ENCODE measurements around the gene UGGT2. TPM values are rescaled to one million over a fixed set of nuclear protein-coding genes. Genes with fewer than 3 reads are reported as not detected.
"Not testable (repeated sequence)": the region's sequence is repeated elsewhere in the genome, so short reads cannot be mapped to it uniquely, and the experiment has no call there.

Gene UGGT2
- total RNA-seq, 1 donor from 2014 or later: 0.56 TPM

- Mint-ChIP-seq H3K4me3 (no peak overlapping the region), H3K36me3 (ENCODE audit: low read depth) (peaks cover 36% of the 10 kb centered on the region), H3K27ac (no peak overlapping the region), H3K9me3 (peaks cover 4% of the 10 kb centered on the region), H3K27me3 (no peaks in the 10 kb centered on the region), H3K4me1 (no peaks in the 10 kb centered on the region)
- intact Hi-C loops (cut with micrococcal nuclease): no loop called here
- no peak for DNase-seq
Measured at GRCh38 chr13:95783747-95784146, 269.5 kb downstream of the UGGT2 start.

GRCh38 chr13:95781940-95782339 lies 271.3 kb downstream of the UGGT2 start:
- H3K27ac Mint-ChIP-seq; H3K4me1 Mint-ChIP-seq; H3K9me3 Mint-ChIP-seq; H3K4me3 Mint-ChIP-seq; H3K27me3 Mint-ChIP-seq; intact Hi-C loops (cut with micrococcal nuclease); DNase-seq: not testable (repeated sequence)
- peaks cover 22% of the 10 kb centered on the region for H3K36me3 Mint-ChIP-seq (ENCODE audit: low read depth)

DNA sequence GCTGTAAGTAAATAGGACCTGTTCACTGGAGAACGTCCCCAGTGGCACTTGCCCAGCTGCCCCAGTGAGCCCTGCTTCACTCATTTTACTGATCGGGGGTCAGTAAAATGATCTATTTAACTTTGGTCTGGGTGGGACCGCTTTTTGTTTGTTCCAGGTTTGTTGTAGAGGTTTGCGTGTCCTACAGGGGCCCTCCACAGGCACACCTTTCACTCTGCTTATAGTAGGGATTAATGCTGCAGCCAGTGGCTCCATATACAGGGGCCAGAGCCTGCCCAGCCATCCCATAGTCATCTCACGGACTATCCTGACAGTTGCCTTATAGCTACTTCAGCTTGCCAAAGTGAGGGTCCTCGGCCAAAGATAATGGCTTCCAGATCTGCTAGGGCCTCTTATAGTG lies 272.2 kb downstream of the UGGT2 start:
- no peak for DNase-seq
- Mint-ChIP-seq H3K4me1 (no peaks in the 10 kb centered on the region), H3K27ac (no peak overlapping the region), H3K9me3 (peaks cover 4% of the 10 kb centered on the region), H3K4me3 (no peak overlapping the region), H3K36me3 (ENCODE audit: low read depth) (peaks cover 18% of the 10 kb centered on the region), H3K27me3 (no peaks in the 10 kb centered on the region)
- intact Hi-C loops (cut with micrococcal nuclease): no loop called here

DNA sequence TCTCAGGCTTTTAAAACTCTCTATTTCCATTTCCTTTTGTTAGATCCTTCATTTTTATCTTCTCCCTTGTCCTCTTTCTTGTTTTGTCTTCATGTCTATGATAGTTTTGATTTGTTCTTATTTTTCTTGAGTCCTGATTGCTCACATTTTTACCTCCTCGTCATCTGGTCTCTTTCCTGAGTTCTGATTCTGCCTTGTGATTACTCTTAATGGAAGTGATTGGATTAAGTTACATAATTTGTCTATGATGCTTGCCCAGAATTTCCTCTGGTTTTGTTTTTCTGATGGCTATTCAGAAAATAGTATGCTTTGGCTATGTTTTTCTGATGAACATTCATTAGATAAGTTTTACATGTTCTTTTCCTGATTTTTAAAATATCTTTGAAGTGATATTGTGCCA lies 273.7 kb downstream of the UGGT2 start:
- no peaks in the 10 kb centered on the region for H3K27me3 Mint-ChIP-seq
- intact Hi-C loops (cut with micrococcal nuclease): loop anchor here (10.0 kb wide), 1 partner anchor 105 kb away; the partner anchor contains the start of gene DNAJC3
- H3K4me3 Mint-ChIP-seq: no peak overlapping the region
- H3K4me1 Mint-ChIP-seq: no peaks in the 10 kb centered on the region
- no peak overlapping the region for H3K27ac Mint-ChIP-seq
- peaks cover 4% of the 10 kb centered on the region for H3K9me3 Mint-ChIP-seq
- no peak for DNase-seq
- H3K36me3 Mint-ChIP-seq (ENCODE audit: low read depth): peaks cover 21% of the 10 kb centered on the region

DNA sequence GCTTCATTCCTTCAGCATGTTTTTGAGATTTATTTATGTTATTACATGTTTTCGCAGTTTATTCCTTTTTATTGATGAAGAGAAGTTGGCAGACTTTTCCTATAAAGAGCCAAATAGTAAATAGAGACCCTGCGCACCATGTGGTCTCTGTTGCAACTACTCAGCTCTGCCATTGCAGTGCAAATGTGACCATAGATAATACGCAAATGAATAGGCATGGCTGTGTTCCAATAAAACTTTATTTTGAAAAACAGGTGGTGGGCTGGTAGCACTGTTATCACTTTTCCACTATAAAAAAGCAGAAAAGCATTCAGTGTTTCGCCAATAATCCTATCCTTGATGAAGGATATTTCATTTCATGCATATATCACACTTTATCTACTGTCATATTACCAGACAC lies 281.3 kb downstream of the UGGT2 start:
- H3K27me3 Mint-ChIP-seq: no peaks in the 10 kb centered on the region
- no peak overlapping the region for H3K27ac Mint-ChIP-seq
- peaks cover 25% of the 10 kb centered on the region for H3K36me3 Mint-ChIP-seq (ENCODE audit: low read depth)
- no peak overlapping the region for H3K4me3 Mint-ChIP-seq
- no peak for DNase-seq
- intact Hi-C loops (cut with micrococcal nuclease): loop anchor here (10.0 kb wide), 1 partner anchor 97 kb away; the partner anchor contains the start of gene DNAJC3
- H3K4me1 Mint-ChIP-seq: peaks cover 9% of the 10 kb centered on the region
- no peaks in the 10 kb centered on the region for H3K9me3 Mint-ChIP-seq

- no peak for DNase-seq
- H3K4me3 Mint-ChIP-seq: no peak overlapping the region
- H3K27ac Mint-ChIP-seq: no peak overlapping the region
- no peaks in the 10 kb centered on the region for H3K27me3 Mint-ChIP-seq
- no peaks in the 10 kb centered on the region for H3K9me3 Mint-ChIP-seq
- intact Hi-C loops (cut with micrococcal nuclease): no loop called here
- H3K4me1 Mint-ChIP-seq: no peaks in the 10 kb centered on the region
- peaks cover 30% of the 10 kb centered on the region for H3K36me3 Mint-ChIP-seq (ENCODE audit: low read depth)
Measured at GRCh38 chr13:95763601-95764000, 289.6 kb downstream of the UGGT2 start.

- intact Hi-C loops (cut with micrococcal nuclease); H3K4me1 Mint-ChIP-seq; H3K27ac Mint-ChIP-seq; H3K9me3 Mint-ChIP-seq; H3K27me3 Mint-ChIP-seq; H3K4me3 Mint-ChIP-seq; DNase-seq: not testable (repeated sequence)
- peaks cover 28% of the 10 kb centered on the region for H3K36me3 Mint-ChIP-seq (ENCODE audit: low read depth)
Measured at GRCh38 chr13:95762626-95763025, 290.6 kb downstream of the UGGT2 start.

DNA sequence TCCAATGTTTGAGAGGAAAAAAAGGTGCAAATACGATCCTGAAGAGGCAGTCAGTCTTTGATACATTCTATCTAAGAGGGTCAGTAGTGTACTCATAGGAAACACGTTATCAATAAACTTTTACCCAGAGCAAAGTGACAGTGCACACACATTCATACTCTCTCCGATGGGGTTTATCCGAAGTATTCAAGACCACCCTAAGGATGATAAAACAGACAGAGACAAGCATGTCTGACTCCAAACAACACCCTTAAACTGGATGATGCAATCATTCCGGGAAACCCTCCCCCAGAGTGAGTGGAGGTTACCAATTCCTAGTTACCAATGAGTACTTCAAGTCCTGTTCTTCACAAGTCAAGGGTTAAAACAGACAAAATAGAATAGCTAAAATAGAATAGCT lies 297.1 kb downstream of the UGGT2 start:
- no peak for DNase-seq
- H3K27me3 Mint-ChIP-seq: no peaks in the 10 kb centered on the region
- peaks cover 5% of the 10 kb centered on the region for H3K9me3 Mint-ChIP-seq
- H3K4me1 Mint-ChIP-seq: no peaks in the 10 kb centered on the region
- peaks cover 8% of the 10 kb centered on the region for H3K36me3 Mint-ChIP-seq (ENCODE audit: low read depth)
- no peak overlapping the region for H3K27ac Mint-ChIP-seq
- no peak overlapping the region for H3K4me3 Mint-ChIP-seq
- intact Hi-C loops (cut with micrococcal nuclease): no loop called here

GRCh38 chr13:95754069-95754468 lies 299.1 kb downstream of the UGGT2 start:
- no peak for DNase-seq
- H3K27ac Mint-ChIP-seq: no peak overlapping the region
- H3K4me1 Mint-ChIP-seq: no peaks in the 10 kb centered on the region
- peaks cover 5% of the 10 kb centered on the region for H3K9me3 Mint-ChIP-seq
- peaks cover 9% of the 10 kb centered on the region for H3K36me3 Mint-ChIP-seq (ENCODE audit: low read depth)
- H3K27me3 Mint-ChIP-seq: no peaks in the 10 kb centered on the region
- intact Hi-C loops (cut with micrococcal nuclease): no loop called here
- H3K4me3 Mint-ChIP-seq: no peak overlapping the region

DNA sequence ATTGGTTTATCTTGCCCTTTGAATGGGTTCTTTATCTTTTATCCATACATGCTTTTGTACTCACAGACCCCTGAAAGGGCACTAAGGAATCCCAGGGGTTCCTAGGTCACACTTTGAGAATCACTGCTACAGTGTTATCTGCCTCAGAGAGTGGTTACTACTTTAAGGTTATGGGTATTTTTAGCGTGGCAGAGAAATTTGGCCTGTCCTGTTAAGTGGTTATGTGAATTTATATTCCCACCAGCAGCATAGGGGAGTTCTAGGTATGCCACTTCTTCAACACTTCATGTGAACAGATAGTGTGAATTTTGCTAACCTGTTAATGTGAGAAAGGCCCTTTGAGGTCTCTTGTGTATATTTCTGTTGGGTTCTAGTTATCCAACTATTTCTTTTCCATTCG lies 300.5 kb downstream of the UGGT2 start:
- Mint-ChIP-seq H3K4me3 (no peak overlapping the region), H3K4me1 (no peaks in the 10 kb centered on the region), H3K27ac (no peak overlapping the region), H3K27me3 (no peaks in the 10 kb centered on the region), H3K36me3 (ENCODE audit: low read depth) (peaks cover 6% of the 10 kb centered on the region), H3K9me3 (peaks cover 5% of the 10 kb centered on the region)
- DNase-seq: no peak
- intact Hi-C loops (cut with micrococcal nuclease): no loop called here

Other genes with a start within 250 kb of the UGGT2 start
- gene HS6ST3, start 36.7 kb upstream of the UGGT2 start, total RNA-seq: not detected in 2 replicates